Activated CD8-positive, alpha-beta memory T cell treated with anti-CD3 and anti-CD28 coated beads for 1 hour (primary cell): ENCODE results near the gene ENTPD2.
A peak's percentile ranks its signal among the peaks of the same experiment; 100 is the strongest.

Experiments
- DNase-seq, 2 donors: peaks; one replicate each; pipeline ENCODE4 v3.0.0-alpha.2; 2020; ENCODE audit warnings: low read depth in 1 of 2; ENCODE audit errors: extremely low read depth in 1 of 2

ENTPD2 gene

GRCh38 chr9:137080260-137081122, 26.6 kb upstream of the ENTPD2 start:
- DNase-seq = no peak

GRCh38 chr9:137079401-137079787, 25.5 kb upstream of the ENTPD2 start:
- DNase-seq = no peak

GRCh38 chr9:137078701-137079400, 25.0 kb upstream of the ENTPD2 start:
- no peak for DNase-seq

GRCh38 chr9:137077758-137078693, 24.2 kb upstream of the ENTPD2 start:
- peak in 1 of 2 donors; percentile 18 for DNase-seq

- peak in 1 of 2 donors; percentile 29 for DNase-seq
Measured at GRCh38 chr9:137077010-137077747, 23.3 kb upstream of the ENTPD2 start, which contains the start of gene UAP1L1. Gene UAP1L1 (plus strand): TSS chr9:137077517. CDS start chr9:137077533, 16 bp downstream.

- no peak for DNase-seq
Measured at GRCh38 chr9:137076636-137077009, 22.8 kb upstream of the ENTPD2 start.

GRCh38 chr9:137075275-137075775, 21.5 kb upstream of the ENTPD2 start:
- no peak for DNase-seq

GRCh38 chr9:137074657-137075274, 20.9 kb upstream of the ENTPD2 start:
- no peak for DNase-seq

GRCh38 chr9:137073992-137074399, 20.1 kb upstream of the ENTPD2 start:
- no peak for DNase-seq

GRCh38 chr9:137071282-137071681, 17.4 kb upstream of the ENTPD2 start:
- no peak for DNase-seq

GRCh38 chr9:137070906-137071275, 17.0 kb upstream of the ENTPD2 start:
- DNase-seq = no peak

- peak; percentile 55 to 69 for DNase-seq
Measured at GRCh38 chr9:137070201-137070905, 16.5 kb upstream of the ENTPD2 start, which contains the start of gene SAPCD2. Gene SAPCD2 (minus strand): TSS chr9:137070557. CDS start chr9:137070460, 97 bp downstream.

GRCh38 chr9:137069508-137070091, 15.7 kb upstream of the ENTPD2 start:
- DNase-seq = no peak

GRCh38 chr9:137068539-137069507, 15.0 kb upstream of the ENTPD2 start:
- no peak for DNase-seq

GRCh38 chr9:137067860-137068538, 14.1 kb upstream of the ENTPD2 start:
- peak; percentile 68 to 70 for DNase-seq

- no peak for DNase-seq
Measured at GRCh38 chr9:137066096-137066861, 12.4 kb upstream of the ENTPD2 start.
